WERI-Rb-1 (cell line): ENCODE measurements around the gene MAT2A.

Source experiments
- DNase-seq: peaks from one replicate; pipeline ENCODE4 v3.0.0-alpha.2; 2020
- H3K27ac ChIP-seq: fragments of 250-450 bp; sonication (Bioruptor Pico); 2 replicates; pipeline ENCODE4 v1.5.1; 2020; ENCODE audit warnings: mild to moderate bottlenecking, moderate library complexity
- H3K27me3 ChIP-seq: fragments of 250-450 bp; sonication (Bioruptor Pico); 2 replicates; pipeline ENCODE4 v1.5.1; 2021; ENCODE audit warnings: mild to moderate bottlenecking, low read depth, moderate library complexity; ENCODE audit not compliant: insufficient read depth, severe bottlenecking
- H3K36me3 ChIP-seq: fragments of 250-450 bp; sonication (Bioruptor Pico); 2 replicates; pipeline ENCODE4 v1.5.1; 2020; ENCODE audit warnings: mild to moderate bottlenecking, moderate library complexity
- H3K4me3 ChIP-seq: 2 replicates; pipeline ENCODE4 v1.5.1; 2011; ENCODE audit warnings: low read depth, mild to moderate bottlenecking, control low read depth, low read length
- H3K9me3 ChIP-seq: fragments of 250-450 bp; sonication (Bioruptor Pico); 2 replicates; pipeline ENCODE4 v1.5.1; 2021; ENCODE audit warnings: mild to moderate bottlenecking, moderate library complexity; ENCODE audit not compliant: severe bottlenecking
- TF ChIP-seq, protein P1 (sequence below): IDR thresholded peaks from 2 replicates; pipeline ENCODE4 v1.5.1; 2011; ENCODE audit warnings: low read depth, mild to moderate bottlenecking, control low read depth, inconsistent platforms, low read length

Gene MAT2A

DNA sequence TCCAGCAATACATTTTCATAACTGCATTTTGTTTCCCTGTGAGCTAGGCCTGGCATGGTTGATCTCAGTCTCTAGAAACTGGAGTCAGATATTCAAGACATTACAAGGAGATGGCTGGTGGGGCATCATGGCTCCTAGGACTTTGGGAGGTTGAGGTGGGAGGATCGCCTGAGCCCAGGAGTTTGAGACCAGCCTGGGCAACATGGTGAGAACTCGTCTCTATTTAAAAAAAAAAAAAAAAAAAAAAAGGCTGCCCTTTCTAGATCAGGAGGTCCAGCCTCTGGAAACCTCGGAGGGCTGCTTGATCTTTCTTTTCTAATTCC is 38.1 kb downstream of the MAT2A start:
- DNase-seq, result no peak
- Histone ChIP-seq H3K9me3 (no peaks in the 10 kb centered on the region), H3K27ac (no peak overlapping the region), H3K27me3 (no peaks in the 10 kb centered on the region), H3K4me3 (no peak overlapping the region), H3K36me3 (no peaks in the 10 kb centered on the region)
- TF ChIP-seq, protein P1, sequence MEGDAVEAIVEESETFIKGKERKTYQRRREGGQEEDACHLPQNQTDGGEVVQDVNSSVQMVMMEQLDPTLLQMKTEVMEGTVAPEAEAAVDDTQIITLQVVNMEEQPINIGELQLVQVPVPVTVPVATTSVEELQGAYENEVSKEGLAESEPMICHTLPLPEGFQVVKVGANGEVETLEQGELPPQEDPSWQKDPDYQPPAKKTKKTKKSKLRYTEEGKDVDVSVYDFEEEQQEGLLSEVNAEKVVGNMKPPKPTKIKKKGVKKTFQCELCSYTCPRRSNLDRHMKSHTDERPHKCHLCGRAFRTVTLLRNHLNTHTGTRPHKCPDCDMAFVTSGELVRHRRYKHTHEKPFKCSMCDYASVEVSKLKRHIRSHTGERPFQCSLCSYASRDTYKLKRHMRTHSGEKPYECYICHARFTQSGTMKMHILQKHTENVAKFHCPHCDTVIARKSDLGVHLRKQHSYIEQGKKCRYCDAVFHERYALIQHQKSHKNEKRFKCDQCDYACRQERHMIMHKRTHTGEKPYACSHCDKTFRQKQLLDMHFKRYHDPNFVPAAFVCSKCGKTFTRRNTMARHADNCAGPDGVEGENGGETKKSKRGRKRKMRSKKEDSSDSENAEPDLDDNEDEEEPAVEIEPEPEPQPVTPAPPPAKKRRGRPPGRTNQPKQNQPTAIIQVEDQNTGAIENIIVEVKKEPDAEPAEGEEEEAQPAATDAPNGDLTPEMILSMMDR, result no peak

DNA sequence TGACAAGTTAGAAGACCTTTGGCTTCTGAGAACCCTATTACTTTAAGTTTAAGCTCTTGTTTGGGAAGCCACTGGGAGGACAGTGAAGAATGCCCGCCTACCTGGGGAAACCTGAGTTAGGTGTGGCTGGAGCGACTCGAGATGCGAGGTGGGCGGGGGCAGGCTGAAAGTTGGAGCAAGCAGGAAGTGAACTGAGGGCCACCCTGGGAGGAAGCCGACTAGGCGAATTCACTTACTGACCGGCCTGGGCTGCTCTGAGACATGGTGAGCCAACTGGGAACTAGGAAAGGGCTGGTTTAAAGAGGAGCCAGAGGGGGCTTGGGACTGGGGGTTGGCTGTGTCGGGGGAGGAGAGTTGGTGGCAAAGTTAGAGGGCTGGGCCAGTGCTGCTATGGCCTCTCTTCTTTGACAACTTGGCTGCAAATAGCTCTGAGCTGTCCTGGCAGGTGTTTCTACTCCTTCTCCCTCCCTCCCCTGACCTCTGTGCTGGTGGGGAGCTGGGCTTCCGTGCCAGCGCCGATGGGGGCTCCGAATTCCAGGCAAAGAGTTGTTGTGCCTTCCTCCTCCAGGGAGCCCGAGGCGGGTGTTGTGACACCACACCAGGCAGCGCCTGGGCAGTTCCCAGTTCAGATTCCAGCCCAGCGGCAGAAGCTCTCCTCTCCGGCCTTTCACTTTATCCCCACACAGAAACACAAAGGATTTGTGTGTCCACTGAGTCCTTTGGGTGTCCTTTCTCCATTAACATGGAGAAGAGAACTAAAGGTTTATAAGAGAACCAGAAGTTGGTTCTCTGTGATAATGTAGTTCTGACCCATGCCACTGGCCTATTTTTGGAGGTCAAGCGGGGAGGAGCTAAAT is 38.6 kb downstream of the MAT2A start, which contains the start of gene VAMP8:
Gene VAMP8, plus strand, starts transcription at position 201 of the 857 bp plus-strand sequence. Its CDS starts 61 bp downstream, at position 262.
- DNase-seq, result no peak
- Histone ChIP-seq H3K27ac (no peak within 1 kb of the TSS), H3K4me3 (no peak within 1 kb of the TSS), H3K9me3 (no peaks in the 10 kb centered on the region), H3K36me3 (no peaks in the 10 kb centered on the region), H3K27me3 (no peaks in the 10 kb centered on the region)
- TF ChIP-seq, protein P1, result no peak

DNA sequence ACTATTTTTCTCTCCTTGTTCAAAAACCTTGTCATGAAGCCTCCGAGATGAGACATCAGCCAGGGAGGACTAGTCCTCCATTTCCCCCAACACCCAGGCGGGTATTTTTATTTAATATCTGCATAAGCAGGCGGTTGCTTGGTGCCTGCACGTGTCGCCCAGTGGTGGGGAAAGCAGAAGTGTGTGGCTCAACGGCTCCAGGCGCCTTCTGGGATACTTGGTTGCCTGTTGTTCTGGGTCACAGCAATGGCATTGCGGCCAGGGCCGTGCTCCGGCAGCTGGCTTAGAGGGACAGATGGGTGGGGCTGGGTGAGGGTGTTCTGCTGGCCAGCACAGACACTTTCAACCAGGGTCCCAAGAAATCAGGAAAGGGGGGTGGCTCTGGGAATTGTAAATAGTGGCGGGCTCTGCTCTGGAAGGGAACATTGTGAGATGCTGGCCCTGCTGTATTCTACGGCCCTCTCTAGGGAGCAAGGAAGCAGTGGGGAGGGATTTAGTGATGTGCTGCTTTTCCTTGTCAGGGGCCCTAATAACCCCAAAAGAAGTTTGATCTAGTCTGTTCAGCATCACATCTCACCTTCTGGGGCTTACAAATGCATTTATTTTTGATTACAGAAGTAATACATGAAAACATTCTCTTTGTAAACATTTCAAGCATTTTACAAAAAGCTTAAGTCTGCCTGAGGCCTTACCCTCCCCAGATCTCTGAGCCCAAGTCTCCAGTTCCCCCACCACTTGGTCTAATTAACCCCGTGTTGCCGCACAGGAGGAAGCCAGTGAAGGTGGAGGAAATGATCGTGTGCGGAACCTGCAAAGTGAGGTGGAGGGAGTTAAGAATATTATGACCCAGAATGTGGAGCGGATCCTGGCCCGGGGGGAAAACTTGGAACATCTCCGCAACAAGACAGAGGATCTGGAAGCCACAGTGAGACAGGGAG is 39.5 kb downstream of the MAT2A start:
- TF ChIP-seq, protein P1, result no peak
- Histone ChIP-seq H3K9me3 (no peaks in the 10 kb centered on the region), H3K27ac (no peak overlapping the region), H3K27me3 (no peaks in the 10 kb centered on the region), H3K4me3 (no peak overlapping the region), H3K36me3 (no peaks in the 10 kb centered on the region)
- no peak for DNase-seq

DNA sequence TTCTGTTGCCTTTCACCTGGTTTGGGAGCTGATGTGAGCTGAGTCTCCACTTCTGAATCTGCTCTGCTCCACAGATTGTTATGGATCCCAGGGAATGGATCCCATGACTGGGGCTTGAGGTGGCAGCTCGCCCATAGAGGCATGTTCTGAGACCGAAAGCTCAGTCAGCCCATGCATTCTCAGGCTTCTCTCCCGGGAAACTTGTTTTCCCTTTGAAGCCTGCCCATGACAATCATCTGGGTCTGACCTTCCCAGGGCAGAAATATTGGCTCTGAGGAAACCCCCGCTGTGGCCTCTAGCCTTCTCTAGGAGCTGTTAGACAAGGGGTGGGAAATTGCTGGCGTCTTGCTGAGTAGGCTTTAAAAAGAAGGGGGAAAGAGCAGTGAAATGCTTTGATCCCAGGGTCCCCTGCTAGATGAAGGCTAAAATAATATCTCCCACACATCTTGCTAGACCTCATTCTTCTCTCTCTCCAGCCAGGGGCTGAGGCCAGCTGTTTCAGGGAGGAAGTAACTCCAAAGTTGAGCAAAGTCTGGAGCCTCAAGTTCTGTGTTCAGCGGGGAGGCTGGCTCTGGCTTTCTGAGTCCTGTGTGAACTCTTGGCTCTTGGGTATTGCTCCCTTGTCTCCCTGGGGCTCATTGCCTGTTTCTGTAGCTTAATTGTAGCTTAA is 40.4 kb downstream of the MAT2A start:
- H3K4me3 ChIP-seq, result no peak overlapping the region
- H3K9me3 ChIP-seq, result no peaks in the 10 kb centered on the region
- H3K27me3 ChIP-seq, result no peaks in the 10 kb centered on the region
- no peak for DNase-seq
- H3K36me3 ChIP-seq, result no peaks in the 10 kb centered on the region
- H3K27ac ChIP-seq, result no peak overlapping the region
- TF ChIP-seq, protein P1, result no peak

DNA sequence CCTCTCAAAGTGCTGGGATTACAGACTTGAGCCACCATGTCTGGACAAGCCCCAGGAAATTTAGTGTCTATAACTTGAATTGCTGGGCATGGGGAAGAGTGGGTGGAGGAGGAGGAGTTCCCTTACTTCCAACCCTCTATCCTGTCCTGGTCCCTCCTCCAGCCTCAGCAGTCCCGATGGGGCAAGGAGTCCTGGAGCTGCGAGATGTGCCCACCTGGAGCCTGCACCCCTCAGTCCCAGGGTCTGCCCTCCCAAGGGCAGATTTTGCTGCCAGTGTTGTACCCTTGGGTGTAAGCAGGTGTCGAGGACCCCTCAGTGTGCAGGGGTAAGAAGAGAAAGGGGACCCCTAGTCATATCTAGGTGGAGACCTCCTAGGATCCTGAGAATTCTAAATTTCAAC is 41.2 kb downstream of the MAT2A start:
- no peak for DNase-seq
- H3K27me3 ChIP-seq, result no peaks in the 10 kb centered on the region
- TF ChIP-seq, protein P1, result no peak
- no peak overlapping the region for H3K4me3 ChIP-seq
- no peaks in the 10 kb centered on the region for H3K36me3 ChIP-seq
- no peak overlapping the region for H3K27ac ChIP-seq
- no peaks in the 10 kb centered on the region for H3K9me3 ChIP-seq
